Effector memory CD4-positive, alpha-beta T cell (primary cell): ENCODE measurements around the gene NECTIN2.

Experiments
- DNase-seq, 3 donors: peaks; one replicate each; pipeline ENCODE4 v3.0.0-alpha.2; 2020
- H3K27ac ChIP-seq: 2 replicates; pipeline ENCODE4 v1.7.0; 2013; ENCODE audit warnings: mild to moderate bottlenecking, low read length, moderate library complexity; ENCODE audit not compliant: insufficient read depth, poor library complexity, severe bottlenecking
- H3K27me3 ChIP-seq: replicated peaks from 2 replicates; pipeline ENCODE4 v1.7.0; 2013; ENCODE audit warnings: mild to moderate bottlenecking, low read length; ENCODE audit not compliant: insufficient read depth, control insufficient read depth, poor library complexity, severe bottlenecking
- H3K36me3 ChIP-seq: 2 replicates; pipeline ENCODE4 v1.7.0; 2013; ENCODE audit warnings: mild to moderate bottlenecking, low read length, moderate library complexity; ENCODE audit not compliant: control insufficient read depth, insufficient read depth
- H3K4me1 ChIP-seq: 2 replicates; pipeline ENCODE4 v1.7.0; 2013; ENCODE audit warnings: low read length, mild to moderate bottlenecking; ENCODE audit not compliant: control insufficient read depth, insufficient read depth, poor library complexity, severe bottlenecking
- H3K4me3 ChIP-seq: 2 replicates; pipeline ENCODE4 v1.7.0; 2013; ENCODE audit warnings: low read length, low read depth, mild to moderate bottlenecking; ENCODE audit not compliant: insufficient read depth, poor library complexity, severe bottlenecking
- H3K9me3 ChIP-seq: 2 replicates; pipeline ENCODE4 v1.7.0; 2013; ENCODE audit warnings: mild to moderate bottlenecking, low read length, moderate library complexity; ENCODE audit not compliant: control insufficient read depth

Gene NECTIN2

GRCh38 chr19:44808463-44809371, 37.4 kb upstream of the NECTIN2 start, which contains the start of gene BCAM:
Gene BCAM (plus strand): TSS chr19:44809103. CDS start chr19:44809125, 22 bp downstream.
- Histone ChIP-seq H3K36me3 (no peaks in the 10 kb centered on the region), H3K4me1 (no peaks in the 10 kb centered on the region), H3K4me3 (no peak within 1 kb of the TSS), H3K27me3 (peaks cover 14% of the 10 kb centered on the region), H3K27ac (no peak within 1 kb of the TSS), H3K9me3 (no peaks in the 10 kb centered on the region)
- DNase-seq, result no peak

- Histone ChIP-seq H3K9me3 (no peaks in the 10 kb centered on the region), H3K36me3 (no peaks in the 10 kb centered on the region), H3K4me3 (no peak overlapping the region), H3K27me3 (peaks cover 14% of the 10 kb centered on the region), H3K4me1 (no peaks in the 10 kb centered on the region), H3K27ac (no peak overlapping the region)
- no peak for DNase-seq
Observed at GRCh38 chr19:44809577-44810233, 36.4 kb upstream of the NECTIN2 start.

- no peak for DNase-seq
- Histone ChIP-seq H3K27ac (no peak overlapping the region), H3K9me3 (no peaks in the 10 kb centered on the region), H3K27me3 (peaks cover 14% of the 10 kb centered on the region), H3K4me1 (no peaks in the 10 kb centered on the region), H3K36me3 (no peaks in the 10 kb centered on the region), H3K4me3 (no peak overlapping the region)
Observed at GRCh38 chr19:44810234-44811121, 35.6 kb upstream of the NECTIN2 start.

- Histone ChIP-seq H3K9me3 (no peaks in the 10 kb centered on the region), H3K36me3 (no peaks in the 10 kb centered on the region), H3K27me3 (peaks cover 14% of the 10 kb centered on the region), H3K27ac (no peak overlapping the region), H3K4me1 (no peaks in the 10 kb centered on the region), H3K4me3 (no peak overlapping the region)
- DNase-seq, result no peak
Observed at GRCh38 chr19:44811122-44811419, 35.0 kb upstream of the NECTIN2 start.

GRCh38 chr19:44812142-44812718, 33.9 kb upstream of the NECTIN2 start:
- Histone ChIP-seq H3K36me3 (no peaks in the 10 kb centered on the region), H3K4me1 (no peaks in the 10 kb centered on the region), H3K4me3 (no peak overlapping the region), H3K27ac (no peak overlapping the region), H3K27me3 (peaks cover 14% of the 10 kb centered on the region), H3K9me3 (no peaks in the 10 kb centered on the region)
- DNase-seq, result no peak

- no peaks in the 10 kb centered on the region for H3K9me3 ChIP-seq
- no peak overlapping the region for H3K4me3 ChIP-seq
- DNase-seq, result no peak
- H3K27me3 ChIP-seq, result peaks cover 12% of the 10 kb centered on the region
- H3K27ac ChIP-seq, result no peak overlapping the region
- H3K4me1 ChIP-seq, result no peaks in the 10 kb centered on the region
- H3K36me3 ChIP-seq, result no peaks in the 10 kb centered on the region
Observed at GRCh38 chr19:44813070-44813840, 32.8 kb upstream of the NECTIN2 start.

- no peak for DNase-seq
- Histone ChIP-seq H3K4me3 (no peak overlapping the region), H3K36me3 (no peaks in the 10 kb centered on the region)
Observed at GRCh38 chr19:44813841-44814470, 32.1 kb upstream of the NECTIN2 start.

GRCh38 chr19:44814517-44814916, 31.6 kb upstream of the NECTIN2 start:
- Histone ChIP-seq H3K4me1 (no peaks in the 10 kb centered on the region), H3K4me3 (no peak overlapping the region), H3K27me3 (peaks cover 7% of the 10 kb centered on the region), H3K36me3 (no peaks in the 10 kb centered on the region), H3K9me3 (no peaks in the 10 kb centered on the region), H3K27ac (no peak overlapping the region)
- DNase-seq, result no peak

More at GRCh38 chr19:44813841-44814470, 32.1 kb upstream of the NECTIN2 start:
- Histone ChIP-seq H3K27me3 (peaks cover 7% of the 10 kb centered on the region), H3K9me3 (no peaks in the 10 kb centered on the region), H3K27ac (no peak overlapping the region), H3K4me1 (no peaks in the 10 kb centered on the region)

- H3K4me3 ChIP-seq, result no peak overlapping the region
- H3K27ac ChIP-seq, result no peak overlapping the region
- H3K4me1 ChIP-seq, result no peaks in the 10 kb centered on the region
- no peaks in the 10 kb centered on the region for H3K36me3 ChIP-seq
- H3K27me3 ChIP-seq, result no peaks in the 10 kb centered on the region
- DNase-seq, result no peak
- H3K9me3 ChIP-seq, result no peaks in the 10 kb centered on the region
Observed at GRCh38 chr19:44816301-44816700, 29.8 kb upstream of the NECTIN2 start.
